NCI-H345 (cell line): ENCODE data around the gene RALGPS1.

Source experiments
- DNase-seq: peaks from one replicate; lab custom pipeline; 2025; lab: John Stamatoyannopoulos, UW

Gene RALGPS1

DNA sequence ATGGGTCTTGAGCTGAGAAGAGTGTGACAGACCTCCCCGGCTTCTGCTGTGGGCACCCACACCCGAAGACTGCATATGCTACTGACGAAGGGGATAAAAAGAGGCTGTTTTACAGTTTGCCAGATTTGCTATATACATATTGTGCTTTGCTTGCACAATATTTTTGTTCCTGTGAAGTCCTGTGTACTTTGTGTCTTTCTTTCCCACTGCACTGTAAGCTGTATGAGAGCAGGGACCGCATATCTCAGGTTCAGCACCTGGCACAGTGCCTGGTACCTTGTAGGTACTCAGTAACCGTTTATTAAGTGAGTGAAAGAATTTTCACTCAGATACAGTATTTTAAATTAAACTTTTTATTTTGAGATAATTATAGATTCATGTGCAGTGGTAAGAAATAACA is 341.7 kb downstream of the RALGPS1 start:
- no peak for DNase-seq

DNA sequence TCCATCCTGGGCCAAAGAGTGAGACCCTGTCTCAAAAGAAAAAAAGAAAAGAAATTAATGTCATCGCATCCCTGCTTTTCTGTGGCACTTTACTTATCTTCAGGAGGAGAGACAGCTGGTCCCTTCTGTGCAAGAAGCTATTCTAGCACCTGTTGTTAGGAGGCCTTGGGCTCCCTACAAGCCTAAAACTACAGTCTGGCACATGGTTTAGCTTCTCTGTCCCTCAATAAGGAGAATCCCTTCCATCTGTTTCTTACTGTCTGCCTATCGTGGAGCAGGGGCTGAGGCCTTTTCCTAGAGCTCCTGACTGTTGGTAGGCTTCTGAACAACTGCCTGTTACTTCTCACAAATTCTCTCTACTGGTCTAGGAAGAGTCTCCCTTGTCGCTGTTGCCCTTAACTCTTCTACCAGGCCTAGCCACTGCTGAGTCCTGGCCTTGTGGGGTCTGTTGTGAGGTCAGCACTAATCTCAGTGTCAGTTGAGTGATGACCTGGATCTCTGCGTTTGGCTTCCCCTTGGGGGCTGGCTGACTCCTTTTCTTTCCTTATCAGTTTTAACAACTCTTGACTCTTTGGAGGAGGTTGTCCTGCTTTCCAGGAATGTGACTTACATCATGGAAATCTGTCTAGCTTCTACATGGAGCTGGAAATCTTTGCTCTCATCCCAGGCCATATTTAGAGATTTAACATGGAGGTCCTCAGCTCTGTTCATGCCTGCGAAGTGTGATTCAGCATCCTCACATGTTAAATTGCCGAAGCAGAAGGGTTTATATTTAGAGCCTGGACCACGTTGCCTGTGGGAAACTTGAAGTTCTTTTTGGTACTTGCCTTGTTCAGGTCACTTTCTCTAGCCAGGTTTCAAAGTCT is 344.3 kb downstream of the RALGPS1 start:
- DNase-seq = no peak

DNA sequence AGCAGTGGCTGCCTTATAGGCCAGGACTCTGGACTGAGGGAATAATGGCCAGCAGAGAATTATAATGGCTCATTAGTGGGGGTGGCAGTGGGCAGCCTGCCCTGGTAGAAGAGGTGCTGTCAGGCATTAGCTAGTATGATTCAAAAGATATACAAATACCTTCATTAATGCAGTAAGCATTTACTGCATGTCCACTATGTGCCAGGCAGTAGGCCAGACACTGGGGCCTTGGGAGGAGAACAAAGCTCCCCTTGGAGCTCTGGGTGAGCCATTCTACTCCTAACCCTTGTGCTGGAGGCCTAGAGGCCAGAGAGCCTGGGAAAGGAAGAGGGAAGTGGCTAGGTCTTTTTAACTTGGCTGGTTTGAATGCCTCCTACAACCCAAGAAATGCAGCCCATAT is 348.0 kb downstream of the RALGPS1 start:
- DNase-seq = no peak

DNA sequence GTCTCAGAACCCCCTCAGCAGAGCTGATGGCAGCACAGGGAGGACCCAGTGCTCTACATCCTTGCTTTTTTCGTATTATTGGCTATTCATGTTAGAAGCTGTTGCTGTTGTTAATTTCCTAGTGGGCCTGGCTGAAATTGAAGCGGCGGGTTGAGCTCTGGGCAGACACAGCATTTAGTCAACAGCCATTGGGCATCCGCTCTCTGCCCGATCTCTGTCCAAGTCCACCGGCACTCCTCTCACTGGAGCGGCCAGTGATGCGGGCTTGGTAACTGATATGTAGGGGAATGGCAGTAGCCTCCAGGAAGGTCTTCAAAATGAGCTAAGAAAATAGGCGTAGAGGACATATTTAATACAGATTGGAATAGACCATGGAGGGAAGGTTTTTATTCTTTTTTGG is 348.7 kb downstream of the RALGPS1 start:
- no peak for DNase-seq

DNA sequence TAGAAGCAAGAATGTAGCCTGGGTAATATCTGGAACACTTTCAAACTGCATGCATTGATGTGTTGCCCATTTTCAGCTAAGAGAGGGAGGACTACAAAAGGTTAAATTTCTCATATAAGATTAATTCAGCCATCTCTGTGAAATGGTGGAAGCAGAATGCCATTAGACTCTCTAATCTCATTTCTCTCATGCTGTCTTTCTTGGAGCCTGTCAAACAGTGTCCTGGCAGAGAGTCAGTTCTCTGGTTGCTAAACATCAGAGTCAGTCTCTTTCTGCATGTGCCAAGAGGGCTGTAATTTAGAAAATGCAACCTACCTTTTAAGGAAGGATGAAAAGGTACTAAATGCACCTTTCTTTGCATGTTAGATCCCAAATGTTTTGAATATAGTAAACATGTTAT is 349.1 kb downstream of the RALGPS1 start:
- no peak for DNase-seq

DNA sequence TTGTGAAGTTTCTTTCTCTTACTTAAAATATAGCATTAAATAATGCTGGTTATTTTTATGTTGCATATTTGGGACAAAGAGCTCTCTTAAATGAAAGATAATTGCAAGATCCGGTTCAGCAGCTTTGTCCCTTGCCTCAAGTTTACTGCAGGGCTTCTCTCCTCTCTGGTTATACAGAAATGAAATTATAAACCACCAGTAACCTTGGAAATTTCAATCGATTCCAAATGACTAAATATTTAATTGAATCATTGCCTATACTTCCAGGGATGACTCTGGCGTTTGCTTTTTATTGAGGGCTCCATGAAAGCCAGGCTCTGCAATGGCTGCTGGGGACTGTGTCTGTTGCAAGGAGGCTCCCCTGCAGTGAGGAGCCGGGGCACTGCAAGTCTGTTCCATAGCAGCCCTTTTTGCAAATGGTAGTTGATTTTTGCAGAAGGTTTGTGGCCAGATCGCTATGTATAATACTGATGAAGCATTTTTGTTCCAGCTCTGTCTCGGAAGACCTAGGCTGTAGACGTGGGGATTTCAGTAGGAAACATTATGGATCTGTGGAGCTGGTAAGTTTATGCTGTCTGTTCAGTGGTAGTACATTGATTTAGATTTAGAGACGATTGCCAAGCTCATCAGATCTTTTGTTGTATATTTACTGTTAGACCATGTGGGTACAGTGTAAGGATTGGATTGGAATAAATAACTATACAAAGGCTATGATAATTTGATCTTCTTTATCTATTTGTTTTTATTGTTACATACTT is 350.1 kb downstream of the RALGPS1 start, which contains the start of gene GARNL3:
TSS of gene GARNL3 (plus strand) at position 313 of the 758 bp plus-strand sequence. CDS start at position 417, 104 bp downstream.
- no peak for DNase-seq

DNA sequence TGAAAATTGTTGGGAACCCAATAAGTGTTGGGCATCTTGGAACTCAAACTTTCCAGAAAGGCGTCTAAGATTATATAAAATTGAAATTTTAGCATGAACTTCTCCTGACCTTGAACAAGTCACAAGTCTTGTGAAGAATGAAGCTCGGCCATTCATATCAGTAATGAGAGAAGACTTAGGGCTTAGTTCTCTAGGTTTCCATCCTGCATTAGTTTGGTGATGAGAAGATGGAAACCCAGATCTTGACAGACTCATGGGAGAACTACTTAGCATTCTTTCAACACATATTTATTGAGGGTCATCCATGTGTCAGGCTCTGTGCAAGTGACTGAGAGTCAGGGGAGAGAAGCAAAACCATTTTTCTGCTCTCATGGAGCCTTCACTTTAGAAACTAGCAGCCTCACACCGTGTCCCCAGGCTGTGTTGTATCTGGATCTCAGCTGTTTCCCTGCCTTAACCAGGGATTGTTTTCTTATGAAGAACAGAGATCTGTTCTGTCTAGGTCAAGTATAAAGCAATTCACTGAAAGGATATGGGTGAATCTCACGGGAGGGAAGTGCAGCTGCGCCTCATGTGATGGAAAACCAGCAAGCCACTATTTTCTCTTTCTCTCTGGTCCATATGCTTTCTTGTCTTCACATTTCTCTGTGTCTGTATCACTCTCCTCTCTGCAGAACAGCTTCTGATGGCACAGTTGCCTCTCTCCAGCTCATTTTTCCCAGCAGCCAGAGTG is 353.4 kb downstream of the RALGPS1 start:
- DNase-seq = no peak

DNA sequence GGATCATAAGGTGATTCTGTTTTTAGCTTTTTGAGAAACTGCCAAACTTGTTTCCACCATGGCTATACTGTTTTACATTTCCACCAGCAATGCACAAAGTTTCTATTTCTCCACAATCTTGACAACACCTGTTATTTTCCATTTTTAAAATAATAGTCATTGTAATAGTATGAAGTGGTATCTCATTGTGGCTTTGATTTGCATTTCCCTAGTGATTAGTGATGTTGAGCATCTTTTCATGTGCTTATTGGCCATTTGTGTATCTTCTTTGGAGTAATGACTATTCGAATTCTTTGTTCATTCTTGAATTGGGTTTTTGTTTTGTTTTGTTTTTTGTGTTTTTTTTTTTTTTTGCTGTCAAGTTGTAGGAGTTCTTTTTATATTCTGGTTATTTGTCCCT is 354.9 kb downstream of the RALGPS1 start:
- DNase-seq = no peak
